Breast epithelium (tissue), 3 donors: ENCODE results near the gene DNAJC21.

ENCODE experiments used
- POLR2A ChIP-seq: fragments of 450-650 bp; IDR thresholded peaks from one replicate; pipeline ENCODE4 v1.6.1; 2016; ENCODE audit warnings: antibody characterized with exemption, mild to moderate bottlenecking, moderate library complexity
- POLR2AphosphoS5 ChIP-seq, 3 donors: sonication (generic); formaldehyde crosslinking; IDR thresholded peaks; one replicate each; pipeline ENCODE4 v1.6.1; 2017; ENCODE audit warnings: antibody characterized with exemption in 3 of 3
- TF ChIP-seq, protein P1 (sequence below), 3 donors: fragments of 450-650 bp; IDR thresholded peaks; one replicate each; pipeline ENCODE4 v1.5.1; 2016 to 2017; ENCODE audit warnings: antibody characterized with exemption in 3 of 3, mild to moderate bottlenecking in 3 of 3, moderate library complexity in 3 of 3

DNA sequence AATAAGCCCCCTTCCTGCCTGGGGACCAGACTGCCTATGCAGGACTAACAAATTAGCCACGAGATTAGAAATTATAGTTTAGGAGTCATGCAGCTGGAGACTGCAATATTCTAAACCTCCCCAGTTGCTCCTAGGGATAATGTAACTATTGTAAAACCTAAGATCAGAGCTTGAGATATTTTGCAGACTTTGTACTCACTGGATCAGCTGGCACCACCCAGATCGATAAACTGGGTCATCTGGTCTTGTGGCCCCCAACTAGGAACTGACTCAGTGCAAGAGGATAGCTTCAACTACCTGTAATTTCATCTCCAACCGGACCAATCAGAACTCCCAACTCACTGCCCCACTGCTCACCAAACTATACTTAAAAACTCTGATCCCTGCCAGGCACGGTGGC, 38.2 kb downstream of the DNAJC21 start:
- TF ChIP-seq, protein P1, sequence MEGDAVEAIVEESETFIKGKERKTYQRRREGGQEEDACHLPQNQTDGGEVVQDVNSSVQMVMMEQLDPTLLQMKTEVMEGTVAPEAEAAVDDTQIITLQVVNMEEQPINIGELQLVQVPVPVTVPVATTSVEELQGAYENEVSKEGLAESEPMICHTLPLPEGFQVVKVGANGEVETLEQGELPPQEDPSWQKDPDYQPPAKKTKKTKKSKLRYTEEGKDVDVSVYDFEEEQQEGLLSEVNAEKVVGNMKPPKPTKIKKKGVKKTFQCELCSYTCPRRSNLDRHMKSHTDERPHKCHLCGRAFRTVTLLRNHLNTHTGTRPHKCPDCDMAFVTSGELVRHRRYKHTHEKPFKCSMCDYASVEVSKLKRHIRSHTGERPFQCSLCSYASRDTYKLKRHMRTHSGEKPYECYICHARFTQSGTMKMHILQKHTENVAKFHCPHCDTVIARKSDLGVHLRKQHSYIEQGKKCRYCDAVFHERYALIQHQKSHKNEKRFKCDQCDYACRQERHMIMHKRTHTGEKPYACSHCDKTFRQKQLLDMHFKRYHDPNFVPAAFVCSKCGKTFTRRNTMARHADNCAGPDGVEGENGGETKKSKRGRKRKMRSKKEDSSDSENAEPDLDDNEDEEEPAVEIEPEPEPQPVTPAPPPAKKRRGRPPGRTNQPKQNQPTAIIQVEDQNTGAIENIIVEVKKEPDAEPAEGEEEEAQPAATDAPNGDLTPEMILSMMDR (IDR thresholded peaks at IDR 0.05) = no peak
- no peak for TF ChIP-seq POLR2A
- TF ChIP-seq POLR2AphosphoS5 (IDR thresholded peaks at IDR 0.05) = no peak
